ENCODE data around the gene CLK3. TPM values are rescaled to one million over a fixed set of nuclear protein-coding genes. Genes with fewer than 3 reads are reported as not detected.
"Not testable (repeated sequence)": the region's sequence is repeated elsewhere in the genome, so short reads cannot be mapped to it uniquely, and the experiment has no call there.

The CLK3 gene
- total RNA-seq, 6 experiments from 2014 or later, result 27.8 to 44.1 (median 33.2) TPM

- H3K4me3 ChIP-seq, result no peak overlapping the region
- DNase-seq (no peak), ATAC-seq (peak in 1 of 4 donors; percentile 21)
- intact Hi-C loops (cut with DNase I), result no loop called here
- H3K4me1 ChIP-seq, result peaks cover 0 to 37% (median 18%) of the 10 kb centered on the region in 4 donors
- TF ChIP-seq CTCF (IDR thresholded peaks at IDR 0.05), result no peak
- no peak for TF ChIP-seq POLR2A (IDR thresholded peaks at IDR 0.05)
- H3K27ac ChIP-seq, result no peak overlapping the region
- H3K27me3 ChIP-seq, result no peaks in the 10 kb centered on the region
- H3K36me3 ChIP-seq, result peaks cover 0 to 4% (median 0%) of the 10 kb centered on the region in 4 donors
- 62% methylated on average over 3 of the region's 3 CpGs for WGBS (ENCODE audit: insufficient coverage, low coverage, low lambda C conversion rate, missing lambda C conversion rate)
- H3K9me3 ChIP-seq, result no peaks in the 10 kb centered on the region
These were observed 42.2 kb downstream of the CLK3 start for GRCh38 chr15:74657846-74658245.

- H3K27me3 ChIP-seq; H3K36me3 ChIP-seq; H3K27ac ChIP-seq; DNase-seq; ATAC-seq; intact Hi-C loops (cut with DNase I); H3K4me3 ChIP-seq; H3K9me3 ChIP-seq: not testable (repeated sequence)
- WGBS (ENCODE audit: insufficient coverage, low coverage, low lambda C conversion rate, missing lambda C conversion rate), result 98% methylated on average over 6 of the region's 8 CpGs
- H3K4me1 ChIP-seq, result peaks cover 0 to 54% (median 23%) of the 10 kb centered on the region in 4 donors
These were observed 45.6 kb downstream of the CLK3 start for GRCh38 chr15:74661280-74661679.

GRCh38 chr15:74662064-74662860 lies 46.6 kb downstream of the CLK3 start:
- 79% methylated on average over 4 of the region's 4 CpGs for WGBS (ENCODE audit: insufficient coverage, low coverage, low lambda C conversion rate, missing lambda C conversion rate)
- no peaks in the 10 kb centered on the region for H3K9me3 ChIP-seq
- peaks cover 0 to 45% (median 20%) of the 10 kb centered on the region in 4 donors for H3K4me1 ChIP-seq
- no peaks in the 10 kb centered on the region for H3K27me3 ChIP-seq
- intact Hi-C loops (cut with DNase I), result no loop called here
- no peaks in the 10 kb centered on the region for H3K36me3 ChIP-seq
- no peak overlapping the region for H3K4me3 ChIP-seq
- no peak for TF ChIP-seq POLR2A (IDR thresholded peaks at IDR 0.05)
- TF ChIP-seq CTCF (IDR thresholded peaks at IDR 0.05), result no peak
- no peak for DNase-seq
- ATAC-seq, result no peak
- peak overlapping the region in 1 of 3 donors; percentile 2 for H3K27ac ChIP-seq

GRCh38 chr15:74663303-74664027 lies 47.8 kb downstream of the CLK3 start:
- H3K9me3 ChIP-seq, result no peaks in the 10 kb centered on the region
- WGBS (ENCODE audit: insufficient coverage, low coverage, low lambda C conversion rate, missing lambda C conversion rate), result 70% methylated on average over 7 of the region's 8 CpGs
- no peak overlapping the region for H3K4me3 ChIP-seq
- no peaks in the 10 kb centered on the region for H3K27me3 ChIP-seq
- H3K4me1 ChIP-seq, result peaks cover 0 to 37% (median 17%) of the 10 kb centered on the region in 4 donors
- DNase-seq (no peak), ATAC-seq (no peak)
- peaks cover 0 to 5% (median 0%) of the 10 kb centered on the region in 4 donors for H3K36me3 ChIP-seq
- TF ChIP-seq CTCF (IDR thresholded peaks at IDR 0.05) (no peak), POLR2A (IDR thresholded peaks at IDR 0.05) (peak; percentile 20)
- intact Hi-C loops (cut with DNase I), result no loop called here
- peak overlapping the region; percentile 22 to 51 (median 35) for H3K27ac ChIP-seq
